DND-41 (cell line): Measurements from ENCODE around the gene BEND4.

Experiments used
- EZH2 ChIP-seq: IDR thresholded peaks from 3 replicates; pipeline ENCODE4 v1.6.1; 2012; ENCODE audit warnings: borderline replicate concordance, low read depth, mild to moderate bottlenecking, moderate library complexity, low read length, inconsistent platforms; ENCODE audit not compliant: severe bottlenecking
- TF ChIP-seq, protein P1 (sequence below): IDR thresholded peaks from 2 replicates; pipeline ENCODE4 v1.5.1; 2012; ENCODE audit warnings: borderline replicate concordance, low read length, moderate library complexity, mild to moderate bottlenecking; ENCODE audit not compliant: poor library complexity, severe bottlenecking; ENCODE audit errors: extremely low read depth

DNA sequence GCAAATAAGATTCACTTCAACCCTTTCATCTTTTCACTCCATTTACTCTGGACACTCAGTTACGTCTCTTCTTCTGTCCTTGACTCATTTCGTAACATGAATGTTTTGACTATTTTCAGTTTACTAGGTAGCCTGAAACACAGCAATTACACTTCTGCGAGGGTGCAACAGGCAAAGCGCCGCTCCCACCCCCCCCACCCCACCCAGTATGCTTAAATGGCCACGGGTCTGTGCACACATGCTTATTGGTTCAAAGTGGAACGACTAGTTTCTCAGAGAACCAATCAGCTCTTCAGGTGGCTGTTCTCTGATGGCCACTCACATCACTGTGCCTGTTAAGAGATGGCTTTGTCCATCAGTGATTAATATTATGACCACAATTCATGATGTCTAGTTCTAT, 3.5 kb downstream of the BEND4 start:
- TF ChIP-seq, protein P1, sequence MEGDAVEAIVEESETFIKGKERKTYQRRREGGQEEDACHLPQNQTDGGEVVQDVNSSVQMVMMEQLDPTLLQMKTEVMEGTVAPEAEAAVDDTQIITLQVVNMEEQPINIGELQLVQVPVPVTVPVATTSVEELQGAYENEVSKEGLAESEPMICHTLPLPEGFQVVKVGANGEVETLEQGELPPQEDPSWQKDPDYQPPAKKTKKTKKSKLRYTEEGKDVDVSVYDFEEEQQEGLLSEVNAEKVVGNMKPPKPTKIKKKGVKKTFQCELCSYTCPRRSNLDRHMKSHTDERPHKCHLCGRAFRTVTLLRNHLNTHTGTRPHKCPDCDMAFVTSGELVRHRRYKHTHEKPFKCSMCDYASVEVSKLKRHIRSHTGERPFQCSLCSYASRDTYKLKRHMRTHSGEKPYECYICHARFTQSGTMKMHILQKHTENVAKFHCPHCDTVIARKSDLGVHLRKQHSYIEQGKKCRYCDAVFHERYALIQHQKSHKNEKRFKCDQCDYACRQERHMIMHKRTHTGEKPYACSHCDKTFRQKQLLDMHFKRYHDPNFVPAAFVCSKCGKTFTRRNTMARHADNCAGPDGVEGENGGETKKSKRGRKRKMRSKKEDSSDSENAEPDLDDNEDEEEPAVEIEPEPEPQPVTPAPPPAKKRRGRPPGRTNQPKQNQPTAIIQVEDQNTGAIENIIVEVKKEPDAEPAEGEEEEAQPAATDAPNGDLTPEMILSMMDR, result no peak
- TF ChIP-seq EZH2, result no peak
